Muscle of leg (tissue), 11 donors: ENCODE data around the gene SIPA1. TPM values are rescaled to one million over a fixed set of nuclear protein-coding genes. Genes with fewer than 3 reads are reported as not detected.
"Not testable (repeated sequence)": the region's sequence is repeated elsewhere in the genome, so short reads cannot be mapped to it uniquely, and the experiment has no call there.

Experiments
- DNase-seq: peaks from one replicate; pipeline ENCODE4 v3.0.0; 2013
- H3K27ac ChIP-seq: one replicate; pipeline ENCODE4 v1.5.1; 2013; ENCODE audit warnings: mild to moderate bottlenecking, low read length, control low read depth
- H3K27me3 ChIP-seq: one replicate; pipeline ENCODE4 v1.6.1; 2013; ENCODE audit warnings: low read length; ENCODE audit not compliant: control insufficient read depth, insufficient read depth
- H3K36me3 ChIP-seq: one replicate; pipeline ENCODE4 v1.6.1; 2013; ENCODE audit warnings: low read length; ENCODE audit not compliant: control insufficient read depth, insufficient read depth
- H3K4me1 ChIP-seq: one replicate; pipeline ENCODE4 v1.6.1; 2013; ENCODE audit warnings: low read length; ENCODE audit not compliant: control insufficient read depth, insufficient read depth
- H3K4me3 ChIP-seq: one replicate; pipeline ENCODE4 v1.5.1; 2013; ENCODE audit warnings: low read length, control low read depth
- H3K9me3 ChIP-seq: replicated peaks from 2 replicates; pipeline ENCODE4 v1.6.1; 2013; ENCODE audit warnings: low read depth, low read length; ENCODE audit not compliant: control insufficient read depth
- WGBS: methylation state at CpG from one replicate; pipeline ENCODE4 v1.1.5; 2013; ENCODE audit warnings: missing lambda C conversion rate; ENCODE audit not compliant: insufficient coverage; 5-methylcytosine and 5-hydroxymethylcytosine counted together
- polyA plus RNA-seq, 8 donors: library from polyadenylated mRNA; unstranded; fragments of 120-200 nt; gene quantifications; one replicate each; pipeline versions ENCODE4 v1.2.1 to v1.2.3, GENCODE V29; 2013; ENCODE audit warnings: inconsistent platforms in 1 of 8, low replicate concordance in 1 of 8; ENCODE audit not compliant: insufficient read length in 8 of 8, insufficient read depth in 1 of 8
- total RNA-seq: library from RNA; stranded (reverse); fragments of 120-200 nt; gene quantifications from one replicate; pipeline ENCODE4 v1.2.4, GENCODE V29; 2013

The SIPA1 gene
- total and polyA plus RNA-seq, 9 donors, result 27.7 to 49.6 (median 39.5) TPM

- Histone ChIP-seq H3K9me3 (no peaks in the 10 kb centered on the region), H3K27me3 (no peaks in the 10 kb centered on the region), H3K4me1 (peaks cover 33% of the 10 kb centered on the region), H3K4me3 (no peak overlapping the region), H3K36me3 (peaks cover 58% of the 10 kb centered on the region), H3K27ac (no peak overlapping the region)
- no peak for DNase-seq
- 94% methylated on average over 41 of the region's 46 CpGs for WGBS
These were observed 2.8 kb upstream of the SIPA1 start for GRCh38 chr11:65634905-65635731.

- no peak overlapping the region for H3K27ac ChIP-seq
These were observed 1.5 kb upstream of the SIPA1 start for GRCh38 chr11:65636108-65637031.

GRCh38 chr11:65637032-65637557 is 806 bp upstream of the SIPA1 start:
- Histone ChIP-seq H3K4me3 (no peak overlapping the region), H3K36me3 (peaks cover 53% of the 10 kb centered on the region), H3K9me3 (no peaks in the 10 kb centered on the region), H3K27me3 (no peaks in the 10 kb centered on the region), H3K27ac (peak overlapping the region; percentile 97), H3K4me1 (peaks cover 48% of the 10 kb centered on the region)
- no peak for DNase-seq
- WGBS, result 100% methylated on average over 2 of the region's 3 CpGs

More at GRCh38 chr11:65636108-65637031, 1.5 kb upstream of the SIPA1 start:
- Histone ChIP-seq H3K4me3 (no peak overlapping the region), H3K27me3 (no peaks in the 10 kb centered on the region), H3K9me3 (no peaks in the 10 kb centered on the region), H3K4me1 (peaks cover 41% of the 10 kb centered on the region), H3K36me3 (peaks cover 52% of the 10 kb centered on the region)
- 94% methylated on average over 18 of the region's 28 CpGs for WGBS
- DNase-seq, result no peak

- not testable (repeated sequence) for H3K4me3 ChIP-seq, DNase-seq, H3K9me3 ChIP-seq, H3K27me3 ChIP-seq
- Histone ChIP-seq H3K27ac (peak overlapping the region; percentile 13), H3K36me3 (peaks cover 55% of the 10 kb centered on the region), H3K4me1 (peaks cover 54% of the 10 kb centered on the region)
- WGBS, result 96% methylated on average over 4 of the region's 9 CpGs
These were observed 1.3 kb downstream of the SIPA1 start for GRCh38 chr11:65639228-65639597.

GRCh38 chr11:65639623-65640482 is 2.0 kb downstream of the SIPA1 start:
- Histone ChIP-seq H3K27ac (peak overlapping the region; percentile 84), H3K27me3 (no peaks in the 10 kb centered on the region), H3K9me3 (no peaks in the 10 kb centered on the region), H3K4me1 (peaks cover 54% of the 10 kb centered on the region), H3K36me3 (peaks cover 51% of the 10 kb centered on the region), H3K4me3 (peak overlapping the region; percentile 1)
- 47% methylated on average over 6 of the region's 8 CpGs for WGBS
- peak; percentile 45 for DNase-seq

- DNase-seq, result peak; percentile 80
- H3K36me3 ChIP-seq, result peaks cover 50% of the 10 kb centered on the region
- H3K27ac ChIP-seq, result peak overlapping the region; percentile 84
- 71% methylated on average over 34 of the region's 35 CpGs for WGBS
- no peaks in the 10 kb centered on the region for H3K9me3 ChIP-seq
- no peaks in the 10 kb centered on the region for H3K27me3 ChIP-seq
- peaks cover 62% of the 10 kb centered on the region for H3K4me1 ChIP-seq
- H3K4me3 ChIP-seq, result peak overlapping the region; percentile 15
These were observed 2.8 kb downstream of the SIPA1 start for GRCh38 chr11:65640483-65641296.

GRCh38 chr11:65641297-65642013 is 3.6 kb downstream of the SIPA1 start:
- Histone ChIP-seq H3K4me3 (peak overlapping the region; percentile 10), H3K27ac (no peak overlapping the region), H3K27me3 (no peaks in the 10 kb centered on the region), H3K36me3 (peaks cover 50% of the 10 kb centered on the region), H3K4me1 (peaks cover 67% of the 10 kb centered on the region), H3K9me3 (no peaks in the 10 kb centered on the region)
- WGBS, result 79% methylated on average over 13 of the region's 16 CpGs
- no peak for DNase-seq

GRCh38 chr11:65642014-65642671 is 4.2 kb downstream of the SIPA1 start:
- Histone ChIP-seq H3K27ac (no peak overlapping the region), H3K4me3 (no peak overlapping the region)

More at GRCh38 chr11:65642014-65642671, 4.2 kb downstream of the SIPA1 start:
- H3K4me1 ChIP-seq, result peaks cover 64% of the 10 kb centered on the region
- H3K36me3 ChIP-seq, result peaks cover 43% of the 10 kb centered on the region
- 48% methylated on average over 43 of the region's 49 CpGs for WGBS
- no peaks in the 10 kb centered on the region for H3K9me3 ChIP-seq
- H3K27me3 ChIP-seq, result no peaks in the 10 kb centered on the region
- no peak for DNase-seq
